ENCODE data around the gene FAIM.

DNA sequence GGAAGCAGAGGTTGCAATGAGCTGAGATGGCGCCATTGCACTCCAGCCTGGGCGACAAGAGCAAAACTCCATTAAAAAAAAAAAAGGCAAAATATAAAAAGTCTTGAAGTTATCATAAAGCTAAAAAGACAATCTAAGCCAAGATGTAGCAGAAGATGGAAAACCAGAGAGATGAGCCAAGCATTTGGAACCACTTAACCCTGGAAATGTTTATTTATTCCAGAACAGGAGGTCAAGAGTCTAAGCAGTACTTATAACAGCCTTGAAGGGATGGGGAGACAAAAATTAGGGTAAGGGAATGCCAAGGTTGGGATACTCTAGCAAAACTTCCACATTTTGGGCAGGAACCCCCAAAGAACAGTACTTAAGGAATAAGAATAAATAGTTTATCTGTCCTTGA, 30.1 kb downstream of the FAIM start:
- TF ChIP-seq, protein P1, sequence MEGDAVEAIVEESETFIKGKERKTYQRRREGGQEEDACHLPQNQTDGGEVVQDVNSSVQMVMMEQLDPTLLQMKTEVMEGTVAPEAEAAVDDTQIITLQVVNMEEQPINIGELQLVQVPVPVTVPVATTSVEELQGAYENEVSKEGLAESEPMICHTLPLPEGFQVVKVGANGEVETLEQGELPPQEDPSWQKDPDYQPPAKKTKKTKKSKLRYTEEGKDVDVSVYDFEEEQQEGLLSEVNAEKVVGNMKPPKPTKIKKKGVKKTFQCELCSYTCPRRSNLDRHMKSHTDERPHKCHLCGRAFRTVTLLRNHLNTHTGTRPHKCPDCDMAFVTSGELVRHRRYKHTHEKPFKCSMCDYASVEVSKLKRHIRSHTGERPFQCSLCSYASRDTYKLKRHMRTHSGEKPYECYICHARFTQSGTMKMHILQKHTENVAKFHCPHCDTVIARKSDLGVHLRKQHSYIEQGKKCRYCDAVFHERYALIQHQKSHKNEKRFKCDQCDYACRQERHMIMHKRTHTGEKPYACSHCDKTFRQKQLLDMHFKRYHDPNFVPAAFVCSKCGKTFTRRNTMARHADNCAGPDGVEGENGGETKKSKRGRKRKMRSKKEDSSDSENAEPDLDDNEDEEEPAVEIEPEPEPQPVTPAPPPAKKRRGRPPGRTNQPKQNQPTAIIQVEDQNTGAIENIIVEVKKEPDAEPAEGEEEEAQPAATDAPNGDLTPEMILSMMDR (IDR thresholded peaks at IDR 0.05) = no peak
- no peak for TF ChIP-seq POLR2A (IDR thresholded peaks at IDR 0.05)
- no peak for TF ChIP-seq POLR2AphosphoS5 (IDR thresholded peaks at IDR 0.05; ENCODE audit: insufficient read depth in 1 of 2, low read depth in 1 of 2)
